HG02763 (cell line): ENCODE measurements around the gene SCN8A.
"Not testable (repeated sequence)": the region's sequence is repeated elsewhere in the genome, so short reads cannot be mapped to it uniquely, and the experiment has no call there.

Experiments used
- ATAC-seq: cut with Tn5 transposase; IDR thresholded peaks from one replicate; pipeline ENCODE4 v1.9.1; 2021; ENCODE audit warnings: mild to moderate bottlenecking, moderate library complexity; ENCODE audit not compliant: unreplicated experiment

The SCN8A gene

DNA sequence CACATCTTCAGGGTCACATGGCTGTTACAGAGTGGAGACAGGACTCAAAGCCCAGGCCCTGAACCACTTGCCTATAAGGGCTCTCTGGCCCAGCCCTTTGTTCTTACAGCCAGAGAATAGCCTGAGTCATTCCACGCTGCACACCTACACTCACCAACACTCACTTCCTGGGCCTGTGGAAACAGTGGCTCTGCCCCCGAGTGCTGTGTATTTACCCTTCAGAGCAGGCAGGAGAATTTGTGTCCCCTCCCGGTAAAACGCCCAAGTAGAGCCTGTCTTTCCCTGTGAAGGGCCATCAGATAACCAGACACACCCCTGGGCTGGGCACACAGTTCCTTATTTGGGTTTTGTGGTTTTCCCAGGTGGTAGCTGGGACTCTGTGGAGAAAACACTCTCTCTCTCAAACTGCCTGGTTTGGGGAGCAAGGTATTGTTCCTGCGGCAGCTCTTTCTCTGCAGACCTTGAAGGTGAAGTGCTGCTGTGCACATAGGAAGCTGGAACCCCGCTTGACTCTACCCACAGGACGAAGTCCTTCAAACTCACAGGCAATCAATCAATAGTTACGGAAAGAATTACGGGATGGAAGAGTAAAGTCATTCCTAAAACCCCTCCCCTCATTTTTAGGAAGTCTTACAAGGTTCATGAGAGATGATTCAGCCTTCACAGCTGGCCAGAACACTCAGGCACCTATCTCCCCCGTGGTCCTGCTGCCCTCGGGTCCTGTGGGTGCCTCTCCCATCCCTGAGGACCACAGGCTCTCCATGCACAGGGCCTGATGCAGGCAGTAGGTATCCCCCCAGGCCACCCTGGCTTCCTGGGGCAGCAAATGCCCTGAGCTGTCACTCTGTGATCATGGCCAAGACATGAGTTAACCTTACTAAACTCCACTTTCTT is 237.1 kb downstream of the SCN8A start:
- ATAC-seq = no peak

DNA sequence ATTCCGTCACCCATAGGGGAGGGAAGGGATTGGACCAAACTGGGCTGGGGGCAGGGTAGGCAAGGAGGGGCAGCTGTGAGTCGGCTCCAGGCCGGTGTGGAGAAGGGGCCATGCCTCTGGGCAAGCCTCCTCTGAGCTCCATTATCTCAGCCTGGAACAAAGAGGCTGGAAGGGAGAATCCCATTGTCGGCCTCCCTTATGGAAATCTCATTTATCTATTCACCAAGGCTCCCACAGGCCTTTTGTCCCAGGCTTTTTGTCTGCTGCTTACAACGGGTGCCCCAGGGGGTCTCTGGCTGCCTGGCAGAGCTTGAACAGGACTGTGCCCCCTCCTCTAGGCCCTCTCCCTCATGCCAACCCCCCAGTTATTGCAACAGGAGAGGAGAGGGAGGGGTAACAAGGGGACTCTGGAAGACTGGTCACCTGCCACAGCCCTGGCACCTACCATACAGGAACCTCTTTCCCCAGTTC is 238.0 kb downstream of the SCN8A start:
- no peak for ATAC-seq

DNA sequence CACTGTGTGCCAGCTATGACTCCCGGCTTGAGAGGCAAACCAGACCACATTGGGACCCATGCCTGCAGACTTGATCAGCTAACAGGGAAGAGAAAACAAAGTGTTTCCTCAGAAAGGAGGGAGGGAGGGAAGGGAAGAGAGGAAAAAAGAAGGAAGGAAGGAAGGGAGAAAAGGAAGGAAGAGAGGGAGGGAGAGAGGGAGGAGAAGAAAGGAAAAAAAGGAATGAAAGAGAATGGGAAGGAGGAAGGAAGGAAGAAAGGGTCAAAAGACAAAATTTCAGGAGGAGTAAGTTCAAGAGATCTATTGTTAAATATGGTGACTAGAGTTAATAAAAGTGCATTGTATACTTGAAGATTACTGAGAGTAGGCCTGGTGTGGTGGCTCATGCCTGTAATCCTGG is 238.6 kb downstream of the SCN8A start:
- no peak for ATAC-seq

DNA sequence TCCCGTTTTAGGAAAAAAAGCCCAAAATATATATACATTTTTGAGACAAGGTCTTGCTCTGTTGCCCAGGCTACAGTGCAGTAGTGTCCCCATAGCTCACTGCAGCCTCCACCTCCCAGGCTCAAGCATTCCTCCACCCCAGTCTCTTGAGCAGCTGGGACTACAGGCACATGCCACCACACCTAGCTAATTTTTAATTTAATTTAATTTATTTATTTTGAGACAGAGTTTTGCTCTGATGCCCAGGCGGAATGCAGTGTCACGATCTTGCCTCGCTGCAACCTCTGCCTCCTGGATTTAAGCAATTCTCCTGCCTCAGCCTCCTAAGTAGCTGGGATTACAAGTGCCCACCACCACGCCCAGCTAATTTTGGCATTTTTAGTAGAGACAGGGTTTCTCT is 240.8 kb downstream of the SCN8A start:
- not testable (repeated sequence) for ATAC-seq

DNA sequence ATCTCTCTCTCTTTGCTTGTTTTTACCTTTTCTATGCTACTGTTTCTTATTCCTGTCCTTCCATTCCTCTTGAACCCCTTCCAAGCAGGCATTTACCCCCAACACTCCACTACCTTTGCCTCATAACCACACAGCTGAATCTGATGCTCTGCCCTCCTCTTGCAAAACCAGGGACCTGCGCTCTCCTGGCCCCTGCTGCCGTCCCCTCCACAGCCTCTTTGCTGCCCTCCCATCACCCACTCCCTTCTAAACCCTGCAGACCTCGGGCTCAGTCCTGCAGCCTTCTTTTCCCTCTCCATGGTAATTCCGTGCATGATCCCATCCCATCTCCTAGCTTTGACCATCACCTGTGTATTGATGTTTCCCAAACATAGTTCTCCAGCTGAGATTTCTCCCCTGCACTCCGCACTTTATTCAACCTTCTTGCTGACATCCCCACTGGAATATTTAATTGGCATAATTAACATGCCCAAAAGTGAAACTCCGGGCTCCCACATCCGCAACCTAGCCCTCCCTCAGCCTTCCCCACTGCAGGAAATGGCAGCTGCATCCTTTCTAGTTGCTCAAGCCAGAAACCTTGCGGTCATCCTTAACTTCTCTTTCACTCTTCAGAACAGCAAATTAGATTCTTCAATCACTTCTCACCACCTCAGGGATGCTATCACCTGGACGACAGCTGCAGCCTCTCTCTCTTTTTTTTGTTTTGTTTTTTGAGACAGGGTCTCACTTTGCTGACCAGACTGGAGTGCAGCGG is 241.5 kb downstream of the SCN8A start:
- ATAC-seq = no peak

DNA sequence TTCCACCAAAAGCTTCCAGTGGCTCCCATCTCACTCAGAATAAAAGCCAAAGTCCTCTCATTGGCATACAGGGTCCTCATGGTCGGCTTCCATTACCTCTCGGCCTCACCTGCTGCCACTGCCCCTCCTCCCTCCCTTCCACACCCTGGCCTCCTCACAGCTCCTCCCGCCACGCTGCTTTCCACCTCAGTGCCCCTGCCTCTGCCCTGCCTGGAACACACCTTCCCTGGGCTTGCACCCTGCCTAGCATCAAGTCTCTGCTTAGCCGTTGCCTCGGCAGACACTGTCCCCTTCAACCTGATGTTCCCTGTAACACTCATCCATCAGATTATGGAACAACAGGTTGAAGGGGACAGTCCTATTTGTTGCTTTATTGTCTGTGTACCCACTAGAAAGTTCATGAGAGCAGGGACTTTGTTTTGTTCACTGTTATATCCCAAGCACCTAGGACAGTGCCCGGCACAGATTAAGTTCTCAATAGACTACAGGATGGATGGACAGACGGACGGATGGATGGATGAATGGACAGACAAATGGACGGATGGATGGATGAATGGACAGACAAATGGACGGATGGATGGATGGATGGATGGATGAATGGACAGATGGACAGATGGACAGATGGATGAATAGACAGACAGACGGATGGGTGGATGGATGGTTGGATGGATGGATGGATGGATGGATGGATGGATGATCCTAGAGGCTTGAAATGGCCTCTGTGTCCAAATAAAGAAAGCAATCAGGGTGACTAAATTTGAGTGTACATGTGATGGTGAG is 242.6 kb downstream of the SCN8A start:
- ATAC-seq = no peak

DNA sequence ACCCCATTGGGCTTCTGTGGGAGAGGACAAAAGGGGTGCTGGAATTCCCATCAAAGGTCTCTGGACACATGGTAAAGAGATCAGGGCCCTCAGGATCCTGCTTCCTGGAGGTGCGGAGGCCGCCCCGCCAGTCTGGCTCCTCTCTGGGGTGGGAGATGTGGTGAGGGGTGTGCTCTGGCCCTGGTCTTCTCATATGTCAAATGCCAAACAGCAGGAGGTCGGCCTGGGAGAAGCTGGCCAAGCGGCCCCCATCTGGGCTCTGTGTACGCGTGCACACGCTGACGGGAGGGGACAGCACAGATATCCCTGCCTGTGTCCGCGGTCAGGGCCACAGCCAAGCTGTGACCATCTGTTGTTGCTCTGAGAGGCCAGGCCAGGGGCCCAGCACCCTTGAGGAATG is 243.4 kb downstream of the SCN8A start:
- ATAC-seq = no peak

DNA sequence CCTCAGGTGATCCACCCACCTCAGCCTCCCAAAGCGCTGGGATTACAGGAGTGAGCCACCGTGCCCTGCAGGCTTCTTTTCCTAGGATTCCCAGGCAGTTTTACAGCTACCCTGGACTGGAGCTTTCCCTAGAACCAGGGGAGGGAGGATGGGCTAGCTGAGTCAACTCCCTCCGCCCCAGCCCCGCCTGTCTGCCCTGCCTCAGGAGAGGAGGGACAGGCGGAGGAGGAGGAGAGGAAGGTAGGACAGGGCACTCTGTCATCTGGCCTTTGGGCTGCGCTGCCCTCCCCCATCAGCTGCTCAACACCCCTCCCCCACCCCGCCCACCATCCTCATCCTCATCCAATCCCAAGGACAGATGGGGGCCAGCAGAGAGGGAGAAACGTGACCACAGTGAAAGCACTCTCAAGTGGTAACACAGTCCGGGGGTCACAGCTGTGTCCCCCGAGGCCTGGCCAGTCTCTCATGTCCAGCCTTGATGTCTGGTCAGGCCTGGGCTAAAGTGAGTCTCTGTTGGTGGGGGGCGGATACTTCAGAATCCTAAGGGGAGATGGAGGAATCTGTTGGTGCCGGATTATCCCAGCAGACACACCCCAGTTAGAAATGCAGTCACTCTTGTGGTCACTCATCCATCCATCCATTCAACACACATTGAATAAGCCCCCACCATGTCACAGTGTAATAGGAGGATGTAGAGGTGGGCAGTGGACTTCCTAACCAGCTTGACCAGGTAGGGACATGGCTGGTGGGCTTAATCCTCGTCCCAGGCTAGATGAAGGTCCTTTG is 245.2 kb downstream of the SCN8A start:
- no peak for ATAC-seq

DNA sequence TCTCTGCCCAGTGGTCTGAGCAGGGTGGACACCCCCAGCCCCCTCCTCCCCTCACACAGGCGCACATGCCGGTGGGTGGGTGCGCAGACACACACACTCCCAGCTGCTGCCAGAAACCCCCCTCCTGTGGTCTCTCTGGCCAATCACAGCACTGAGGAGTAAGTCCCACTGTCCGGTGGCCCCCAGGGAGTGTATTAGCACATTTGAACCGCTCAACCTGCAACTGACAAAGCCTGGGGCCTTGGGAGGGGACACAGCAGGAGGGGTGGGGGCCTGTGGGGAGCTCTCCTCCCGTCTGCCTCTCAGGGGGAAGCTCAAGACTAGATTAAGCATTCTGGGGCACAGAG is 245.8 kb downstream of the SCN8A start:
- no peak for ATAC-seq

DNA sequence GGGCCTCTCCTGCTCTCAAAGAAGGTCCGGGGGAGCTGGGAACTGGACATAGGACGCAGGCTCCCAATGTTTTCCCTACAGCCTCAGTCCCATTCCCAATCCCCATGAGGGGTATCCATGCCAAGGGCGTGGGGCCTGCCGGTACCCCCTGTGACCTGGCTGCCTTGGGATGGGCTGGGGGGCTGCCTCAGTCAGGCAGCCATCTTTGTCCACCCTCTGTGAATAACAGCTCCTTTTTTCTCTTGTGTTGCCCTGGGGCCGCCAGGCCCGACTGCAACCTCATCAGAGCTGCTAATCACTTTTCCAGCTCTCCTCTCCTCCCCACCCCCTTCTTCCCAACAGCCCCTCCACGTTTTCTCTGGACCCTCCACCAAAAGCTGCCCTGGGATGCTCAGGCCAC is 246.3 kb downstream of the SCN8A start:
- ATAC-seq = no peak

DNA sequence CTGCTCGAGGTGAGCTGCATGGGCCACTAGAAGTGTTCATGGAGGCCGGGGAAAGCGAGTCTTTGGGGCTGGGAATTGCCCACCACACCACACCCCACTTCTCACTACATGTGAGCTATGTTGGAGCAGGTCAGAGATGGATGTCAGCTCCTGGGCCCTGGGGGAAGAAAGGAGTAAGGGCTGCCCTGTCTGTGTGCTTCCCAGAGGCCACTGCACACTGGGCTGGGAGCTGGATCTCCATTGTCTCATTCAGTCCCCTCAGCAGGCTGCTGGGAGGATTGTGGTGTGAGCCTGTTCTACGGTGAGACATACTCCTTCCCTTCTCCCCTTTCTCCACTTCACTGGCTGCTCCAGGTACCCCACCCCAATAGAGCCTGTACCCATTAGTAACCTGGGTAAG is 247.0 kb downstream of the SCN8A start:
- ATAC-seq = no peak

DNA sequence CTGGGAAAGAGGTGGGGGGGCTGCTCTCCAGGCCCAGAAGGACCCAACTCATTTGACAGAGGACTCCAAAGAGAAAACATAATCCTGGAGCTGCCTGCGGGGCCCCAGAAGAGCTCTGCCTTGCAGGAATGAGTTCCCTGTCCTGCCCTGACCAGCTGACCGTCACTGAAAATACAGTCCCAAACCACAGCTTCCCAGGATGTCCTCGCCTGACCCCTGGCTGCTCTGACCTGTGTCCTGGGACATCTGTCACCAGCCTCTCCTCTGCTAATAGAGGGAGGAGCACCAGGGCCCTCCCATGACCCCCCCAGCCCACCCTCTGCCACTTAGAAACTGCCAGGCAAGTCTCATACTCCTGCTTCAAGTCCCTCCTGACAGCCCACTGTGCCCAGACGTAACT is 247.7 kb downstream of the SCN8A start:
- ATAC-seq = no peak

DNA sequence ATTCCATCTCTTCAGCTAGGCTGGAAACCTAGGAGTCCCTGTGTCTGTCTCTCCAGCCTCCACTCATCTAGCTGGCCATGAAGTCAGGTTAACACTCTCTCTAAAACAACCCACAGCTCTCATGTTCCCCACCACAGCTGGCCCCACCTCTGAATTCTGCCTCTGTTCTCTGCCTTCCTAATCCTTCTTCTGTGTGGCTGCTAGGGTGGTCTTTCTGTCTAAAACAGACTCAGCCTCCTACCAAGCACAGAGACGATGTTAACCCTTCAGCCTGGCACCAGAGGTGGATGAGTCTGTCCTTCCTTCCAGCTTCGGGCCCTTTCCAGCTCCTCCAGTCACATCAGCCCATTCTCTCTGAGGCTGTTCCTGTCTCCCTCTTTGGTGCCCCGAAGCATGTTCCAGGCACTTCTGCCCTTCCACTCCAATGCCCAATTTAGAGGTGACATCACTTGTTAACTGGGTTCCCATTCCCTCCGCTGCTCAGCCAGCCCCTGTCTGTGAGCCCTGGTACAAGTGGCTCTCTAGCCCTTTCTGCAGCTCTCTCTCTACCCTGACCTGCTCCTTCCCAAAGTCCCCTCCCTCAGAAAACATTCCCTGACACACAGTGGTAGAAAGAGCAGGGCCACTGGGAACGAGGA is 248.4 kb downstream of the SCN8A start:
- ATAC-seq = no peak

DNA sequence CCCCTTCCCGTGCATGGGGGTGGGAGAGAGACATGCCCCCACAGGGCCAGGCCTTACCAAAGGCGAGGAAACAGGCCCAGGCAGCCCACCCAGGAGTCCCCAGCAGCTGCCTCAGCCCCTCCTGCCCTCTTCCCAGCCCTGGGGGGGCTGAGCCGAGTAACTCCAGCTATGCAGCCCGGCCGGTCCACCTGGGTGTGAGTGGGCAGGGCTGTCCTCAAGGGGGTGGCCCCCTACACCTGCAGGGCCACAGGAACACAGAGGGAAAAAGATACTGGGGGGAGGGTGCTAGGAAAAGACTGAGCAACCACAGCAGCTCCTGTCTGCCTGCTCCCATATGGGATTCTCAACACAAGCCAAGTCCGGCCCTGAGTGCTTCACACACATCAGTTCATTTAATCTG is 249.9 kb downstream of the SCN8A start:
- no peak for ATAC-seq

DNA sequence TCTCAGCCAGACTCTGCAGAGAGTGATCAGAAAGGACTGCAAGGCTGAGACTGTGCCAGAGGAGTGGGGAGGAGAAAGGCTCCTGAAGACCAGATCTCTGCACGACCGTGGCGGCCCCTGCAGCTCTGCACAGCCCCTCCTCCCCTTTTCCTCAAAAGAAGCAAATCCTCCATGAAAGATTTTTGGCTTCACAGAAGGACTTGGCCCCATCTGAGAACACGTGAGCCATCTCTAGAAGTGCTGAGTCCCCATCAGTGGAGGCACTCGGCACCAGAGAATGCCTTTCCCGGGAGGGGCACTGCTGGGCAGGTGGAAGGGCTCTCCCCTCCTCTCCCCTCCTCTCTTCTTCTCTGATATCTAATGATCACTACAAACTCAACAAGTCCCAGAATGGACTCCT is 250.7 kb downstream of the SCN8A start:
- ATAC-seq = no peak

DNA sequence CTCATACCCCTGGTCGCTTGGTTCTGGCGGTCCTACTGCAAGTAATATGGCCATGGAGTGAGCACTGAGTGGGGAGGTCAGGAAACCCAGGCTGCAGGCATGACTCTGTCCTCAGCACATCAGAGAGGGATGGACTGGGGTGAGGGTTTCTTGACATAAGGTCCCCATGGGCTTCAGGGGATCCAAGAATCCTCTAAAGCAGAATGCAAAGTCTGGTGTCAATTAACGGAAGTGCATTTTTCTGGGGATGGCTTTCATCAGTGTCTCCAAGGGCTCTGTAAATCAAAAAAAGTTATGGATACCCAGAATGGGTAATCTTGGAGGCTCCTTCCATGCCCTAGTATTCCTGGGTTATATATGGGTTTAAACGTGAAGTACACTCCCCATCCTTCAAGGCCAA is 253.8 kb downstream of the SCN8A start:
- no peak for ATAC-seq

DNA sequence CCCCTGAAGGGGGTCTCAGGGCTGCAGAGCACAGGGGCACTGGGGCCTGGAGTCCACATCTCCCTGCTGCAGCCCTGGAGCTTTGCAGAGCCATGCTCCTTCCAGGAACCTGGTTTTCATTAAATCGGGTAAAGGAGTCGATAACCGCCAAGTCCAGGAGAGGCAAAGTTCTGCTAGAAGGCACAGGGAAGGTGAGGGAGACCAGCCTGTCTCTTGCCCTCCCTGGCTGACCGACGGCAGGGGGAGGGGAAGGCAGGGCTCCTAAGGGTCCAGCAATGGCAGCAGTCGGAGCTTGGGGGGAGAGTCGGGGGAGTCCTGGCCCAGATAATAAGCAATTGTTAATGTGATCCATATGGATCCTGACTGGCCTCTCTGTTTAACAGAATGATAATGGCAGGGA is 254.4 kb downstream of the SCN8A start:
- no peak for ATAC-seq

DNA sequence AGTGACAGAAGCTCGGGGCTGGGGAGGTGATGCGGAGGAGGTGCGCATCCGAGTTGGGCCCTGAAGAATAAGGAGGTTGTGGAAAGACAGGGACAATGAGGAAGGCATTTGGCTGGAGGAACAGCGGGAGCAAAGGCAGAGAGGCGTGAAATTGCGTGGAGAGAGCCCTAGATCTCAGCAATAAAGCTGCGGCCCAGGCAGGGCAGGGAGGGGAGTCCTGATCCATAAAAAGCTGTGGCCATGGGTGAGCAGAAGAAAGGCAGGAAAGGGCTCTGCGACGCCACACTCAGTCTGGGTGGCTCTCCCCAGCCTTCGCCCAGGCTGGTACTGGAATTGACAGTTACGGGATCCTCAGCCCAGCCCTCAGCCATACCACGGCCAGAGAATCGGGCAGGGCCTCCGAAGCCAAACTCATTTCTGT is 255.2 kb downstream of the SCN8A start:
- ATAC-seq = no peak

DNA sequence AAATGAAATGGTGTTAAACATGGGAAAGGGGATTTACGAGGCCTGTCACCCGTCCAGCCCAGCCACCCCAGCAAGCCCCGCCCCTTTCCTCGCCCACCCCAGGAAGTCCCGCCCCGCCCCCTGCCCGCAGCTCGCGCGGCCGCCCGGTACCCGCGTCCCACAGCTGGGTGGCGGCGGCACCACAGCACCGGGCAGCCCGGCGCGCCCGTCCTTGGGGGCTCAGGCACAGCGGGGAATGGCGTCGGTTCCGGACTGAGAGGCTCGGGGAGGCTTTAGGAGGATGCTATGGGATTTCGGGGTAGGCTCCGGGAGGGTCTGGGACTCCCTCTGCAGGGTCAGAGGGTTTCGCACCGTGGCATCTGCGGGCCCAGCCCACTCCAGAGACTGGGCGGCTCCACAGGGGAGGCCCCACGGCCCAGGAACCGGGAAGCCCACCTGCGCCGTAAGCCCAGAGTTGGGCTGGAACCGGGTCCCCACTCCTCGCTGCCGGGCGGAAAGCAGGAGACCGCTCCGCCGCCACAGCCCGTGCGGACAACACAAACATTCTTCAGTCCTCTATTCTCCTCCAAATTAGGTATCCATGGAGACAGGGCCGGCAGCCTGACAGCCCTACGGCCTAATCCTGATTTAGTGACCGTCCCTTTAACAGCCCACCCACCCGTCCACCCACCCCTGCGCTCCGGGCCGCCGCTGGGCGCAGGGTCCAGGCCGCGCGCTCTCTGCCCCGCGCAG is 256.0 kb downstream of the SCN8A start:
- no peak for ATAC-seq
